GM12801 (cell line): Measurements from ENCODE around the gene TTC7B.

Experiments
- TF ChIP-seq, protein P1 (sequence below): IDR thresholded peaks from one replicate; pipeline ENCODE4 v1.5.1; 2011; ENCODE audit warnings: control low read depth; ENCODE audit not compliant: insufficient read length; ENCODE audit errors: extremely low read depth

TTC7B gene

DNA sequence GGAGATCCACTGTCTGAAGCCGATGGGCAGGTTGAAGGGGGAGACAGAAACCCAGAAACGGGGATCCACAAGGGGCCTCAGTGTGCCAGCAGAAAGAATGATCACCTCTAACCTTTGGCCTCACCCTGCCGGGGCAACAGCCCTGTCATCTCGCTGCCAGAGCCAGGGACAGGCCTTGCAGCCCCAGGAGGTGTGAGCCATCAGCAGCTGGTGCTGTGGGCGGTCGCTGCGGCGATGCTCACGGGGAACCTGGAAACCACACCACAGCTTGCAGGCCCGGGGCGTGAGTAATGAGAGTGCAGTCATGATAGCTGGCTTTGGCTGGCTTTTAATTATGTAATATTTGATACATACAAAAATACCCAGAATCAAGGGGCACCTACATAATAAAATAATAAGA, 4.7 kb upstream of the TTC7B start:
- TF ChIP-seq, protein P1, sequence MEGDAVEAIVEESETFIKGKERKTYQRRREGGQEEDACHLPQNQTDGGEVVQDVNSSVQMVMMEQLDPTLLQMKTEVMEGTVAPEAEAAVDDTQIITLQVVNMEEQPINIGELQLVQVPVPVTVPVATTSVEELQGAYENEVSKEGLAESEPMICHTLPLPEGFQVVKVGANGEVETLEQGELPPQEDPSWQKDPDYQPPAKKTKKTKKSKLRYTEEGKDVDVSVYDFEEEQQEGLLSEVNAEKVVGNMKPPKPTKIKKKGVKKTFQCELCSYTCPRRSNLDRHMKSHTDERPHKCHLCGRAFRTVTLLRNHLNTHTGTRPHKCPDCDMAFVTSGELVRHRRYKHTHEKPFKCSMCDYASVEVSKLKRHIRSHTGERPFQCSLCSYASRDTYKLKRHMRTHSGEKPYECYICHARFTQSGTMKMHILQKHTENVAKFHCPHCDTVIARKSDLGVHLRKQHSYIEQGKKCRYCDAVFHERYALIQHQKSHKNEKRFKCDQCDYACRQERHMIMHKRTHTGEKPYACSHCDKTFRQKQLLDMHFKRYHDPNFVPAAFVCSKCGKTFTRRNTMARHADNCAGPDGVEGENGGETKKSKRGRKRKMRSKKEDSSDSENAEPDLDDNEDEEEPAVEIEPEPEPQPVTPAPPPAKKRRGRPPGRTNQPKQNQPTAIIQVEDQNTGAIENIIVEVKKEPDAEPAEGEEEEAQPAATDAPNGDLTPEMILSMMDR = no peak

DNA sequence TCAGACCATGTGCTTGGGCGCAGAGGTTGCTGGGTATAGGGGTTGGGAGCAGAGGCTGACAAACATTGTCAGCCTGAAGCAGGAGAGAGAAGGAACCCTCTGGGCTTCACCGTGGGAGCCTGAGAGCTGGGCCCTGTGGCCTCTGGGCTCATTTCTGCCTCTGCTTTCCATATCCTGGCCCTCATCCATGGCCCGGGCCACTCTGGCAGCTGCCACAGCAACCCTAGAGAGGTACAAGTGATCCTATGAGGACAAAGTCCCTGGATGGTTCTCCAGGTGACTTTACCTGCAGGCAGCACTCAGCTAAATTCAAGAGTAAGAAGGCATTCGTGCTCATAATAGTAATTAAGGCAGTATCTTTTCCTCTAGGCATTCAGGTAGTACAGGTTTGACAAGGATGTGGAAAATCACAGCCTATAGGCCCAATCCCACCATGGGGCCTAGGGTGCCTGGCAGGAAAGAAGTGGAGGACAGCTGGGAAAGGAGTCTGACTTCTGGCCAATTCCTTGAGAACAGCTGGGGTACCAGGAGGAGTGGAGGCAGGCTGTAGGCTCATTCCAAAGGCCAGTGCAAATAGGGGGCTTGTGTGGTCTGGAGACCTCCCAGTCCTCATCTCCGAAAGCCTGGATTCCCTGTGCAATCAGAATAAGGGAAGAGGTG, 3.6 kb upstream of the TTC7B start:
- TF ChIP-seq, protein P1 = no peak

DNA sequence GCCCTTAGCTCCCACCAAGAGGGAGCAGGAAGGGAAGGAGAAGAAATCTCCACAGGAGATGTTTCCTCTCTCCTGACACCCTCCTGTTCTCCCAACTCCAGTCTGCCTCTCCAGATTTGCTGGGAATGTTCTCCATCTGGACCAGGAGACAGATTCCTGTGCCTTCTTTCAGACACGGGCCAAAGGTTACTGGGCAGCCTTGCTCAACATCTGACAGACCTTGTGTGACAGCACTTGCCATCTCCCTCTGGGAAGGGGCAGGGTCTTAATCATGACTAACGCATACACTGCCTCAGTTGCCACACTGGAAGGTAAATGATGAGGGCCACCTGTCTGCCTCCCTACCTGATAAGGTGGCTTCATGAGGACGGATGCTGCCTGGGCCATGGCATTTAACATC, 2.5 kb upstream of the TTC7B start:
- TF ChIP-seq, protein P1 = no peak

DNA sequence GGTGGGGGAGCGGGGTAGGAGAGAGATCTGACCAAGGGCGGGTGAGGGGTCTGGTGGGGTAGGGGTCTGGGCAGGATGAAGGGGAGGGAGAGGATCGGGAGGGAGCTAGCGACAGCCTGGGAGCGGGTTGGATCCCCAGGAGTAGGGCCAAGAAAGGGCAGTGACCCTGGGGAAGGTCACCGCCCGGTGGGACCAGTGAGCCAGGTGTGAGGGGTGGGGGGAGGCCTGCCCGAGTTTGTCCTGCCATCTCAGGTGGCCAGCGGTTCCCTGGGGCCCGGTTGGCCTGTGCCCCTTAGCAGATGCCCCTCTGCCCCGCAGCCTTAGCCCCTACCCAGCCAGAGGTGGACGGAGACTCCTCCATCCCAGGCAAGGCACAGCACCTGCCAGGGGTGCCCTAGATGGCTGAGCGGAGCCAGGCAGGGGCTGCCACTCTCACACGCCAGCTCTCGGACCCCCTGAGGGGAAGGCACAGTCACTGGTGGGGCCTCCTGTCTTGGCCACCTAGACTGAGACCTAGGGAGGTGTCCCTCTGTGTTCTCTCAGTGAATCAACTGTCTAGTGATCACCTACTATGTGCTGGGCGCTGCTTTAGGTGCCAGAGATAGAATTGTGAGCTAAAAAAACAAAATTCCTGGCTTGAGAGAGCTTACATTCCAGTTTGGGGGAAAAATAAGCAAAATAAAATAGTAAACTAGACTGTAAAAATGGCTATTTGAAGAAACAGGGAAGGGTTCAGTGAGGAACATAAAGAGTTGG, 629 bp upstream of the TTC7B start:
- TF ChIP-seq, protein P1 = no peak

DNA sequence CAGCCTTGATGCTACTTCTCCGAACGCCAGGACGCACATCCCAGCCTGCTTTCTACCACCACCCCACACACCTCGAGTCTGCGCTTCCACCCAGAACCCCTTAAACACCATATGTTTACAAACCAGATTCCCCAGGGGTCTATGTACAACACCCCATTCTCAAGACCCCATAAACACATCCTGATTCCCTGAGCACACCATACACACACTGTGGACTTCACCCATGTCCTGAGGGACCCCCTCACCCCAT, 733 bp downstream of the TTC7B start:
- TF ChIP-seq, protein P1 = no peak

DNA sequence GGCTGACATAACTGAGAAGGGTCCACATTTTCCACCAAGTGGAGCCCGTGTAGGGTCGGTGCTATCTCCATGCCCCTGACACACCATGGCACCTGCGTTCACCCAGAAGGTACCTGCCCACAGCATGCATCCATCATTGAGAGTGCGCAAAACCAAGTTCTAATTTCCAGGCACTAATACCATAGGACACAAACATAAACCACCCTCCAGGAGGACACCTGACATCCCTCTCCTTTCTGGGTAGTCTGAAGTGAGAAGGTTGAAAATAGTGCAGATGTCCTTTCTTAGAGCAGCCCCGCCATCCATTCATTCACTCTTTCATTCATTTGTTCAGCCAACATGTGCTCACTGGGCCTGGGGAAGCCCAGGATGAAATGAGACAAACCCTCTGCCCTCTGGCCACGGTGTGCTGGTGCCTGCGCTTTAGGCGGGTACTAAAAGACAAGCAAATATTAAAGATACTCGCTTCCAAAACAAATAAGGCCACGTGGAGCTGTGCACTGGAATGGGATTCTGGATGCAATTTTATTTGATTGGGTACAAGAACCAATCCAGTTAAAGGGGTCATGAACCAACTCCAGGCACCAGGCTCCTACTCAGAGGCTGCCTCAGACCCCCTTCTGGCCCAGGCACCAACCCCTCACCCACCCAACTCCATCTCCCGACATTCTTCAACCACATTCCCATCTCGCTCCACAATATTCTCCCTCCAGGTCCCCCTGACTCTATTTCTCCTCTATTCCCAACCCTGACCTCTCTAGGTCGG, 1.2 kb downstream of the TTC7B start:
- TF ChIP-seq, protein P1 = no peak

DNA sequence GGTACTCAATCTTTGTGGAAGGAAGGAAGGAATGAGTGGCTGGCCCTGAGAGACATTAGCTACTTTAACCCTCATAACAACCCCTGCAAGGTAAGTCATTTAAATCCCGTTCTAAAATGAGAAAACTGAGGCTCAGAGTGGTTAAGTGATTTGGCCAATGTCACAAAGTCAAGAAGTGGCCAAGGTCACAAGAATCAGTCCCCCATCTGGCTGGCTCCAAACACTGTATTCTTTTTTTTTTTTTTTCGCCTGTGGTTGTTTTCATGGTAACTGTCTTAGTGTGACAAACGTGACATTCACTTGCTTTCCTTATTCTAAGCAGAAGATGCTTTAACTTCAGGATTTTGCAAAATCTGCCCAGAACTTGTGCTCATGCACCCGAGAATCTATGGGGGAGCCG, 2.8 kb downstream of the TTC7B start:
- TF ChIP-seq, protein P1 = no peak
